GM18907 (cell line): ENCODE results near the gene GALNT12.
A peak's percentile ranks its signal among the peaks of the same experiment; 100 is the strongest.

Experiments
- ATAC-seq: cut with Tn5 transposase; IDR thresholded peaks from one replicate; pipeline ENCODE4 v1.9.1; 2021; ENCODE audit warnings: mild to moderate bottlenecking, moderate library complexity; ENCODE audit not compliant: unreplicated experiment

The GALNT12 gene

DNA sequence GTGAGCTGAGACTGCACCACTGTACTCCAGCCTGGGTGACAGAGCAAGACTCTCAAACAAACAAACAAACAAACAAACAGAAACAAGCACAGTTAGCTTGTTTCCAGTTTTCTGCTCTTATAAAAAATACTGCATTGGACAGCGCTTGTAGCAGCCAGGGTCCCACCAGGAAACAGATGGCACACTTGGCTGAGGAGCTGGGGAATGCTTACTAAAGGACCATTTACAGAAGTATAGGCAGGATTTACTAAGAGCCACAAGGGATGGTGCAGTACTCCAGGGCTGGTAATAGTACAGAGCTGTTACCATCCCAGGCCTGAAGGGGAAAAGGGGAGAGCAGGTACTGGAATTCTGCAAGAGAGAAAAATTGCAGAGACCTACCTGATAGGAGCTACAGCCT is 5.9 kb upstream of the GALNT12 start:
- no peak for ATAC-seq

DNA sequence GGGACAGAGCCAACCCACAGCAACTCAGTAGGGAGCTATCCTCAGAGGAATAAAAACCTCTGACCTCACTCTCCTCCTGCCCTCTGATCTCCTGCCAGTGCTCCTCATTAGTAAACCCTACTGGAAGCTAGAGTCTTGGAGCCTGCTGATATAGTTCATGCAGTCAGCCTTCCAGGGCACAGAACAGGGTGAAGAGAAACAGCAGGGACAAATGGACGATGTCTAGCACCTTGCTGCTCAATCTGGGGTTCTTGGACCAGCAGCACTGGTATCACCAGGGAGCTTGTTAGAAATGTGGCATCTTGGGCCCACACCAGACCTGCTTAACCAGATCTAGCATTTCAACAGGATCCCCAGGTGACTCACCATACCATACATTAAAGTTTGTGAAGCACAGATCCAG is 5.5 kb upstream of the GALNT12 start:
- ATAC-seq, result no peak

- ATAC-seq, result no peak
These were observed 3.4 kb upstream of the GALNT12 start for GRCh38 chr9:98804083-98804482.

- ATAC-seq, result no peak
These were observed 1.8 kb upstream of the GALNT12 start for GRCh38 chr9:98805506-98806272.

DNA sequence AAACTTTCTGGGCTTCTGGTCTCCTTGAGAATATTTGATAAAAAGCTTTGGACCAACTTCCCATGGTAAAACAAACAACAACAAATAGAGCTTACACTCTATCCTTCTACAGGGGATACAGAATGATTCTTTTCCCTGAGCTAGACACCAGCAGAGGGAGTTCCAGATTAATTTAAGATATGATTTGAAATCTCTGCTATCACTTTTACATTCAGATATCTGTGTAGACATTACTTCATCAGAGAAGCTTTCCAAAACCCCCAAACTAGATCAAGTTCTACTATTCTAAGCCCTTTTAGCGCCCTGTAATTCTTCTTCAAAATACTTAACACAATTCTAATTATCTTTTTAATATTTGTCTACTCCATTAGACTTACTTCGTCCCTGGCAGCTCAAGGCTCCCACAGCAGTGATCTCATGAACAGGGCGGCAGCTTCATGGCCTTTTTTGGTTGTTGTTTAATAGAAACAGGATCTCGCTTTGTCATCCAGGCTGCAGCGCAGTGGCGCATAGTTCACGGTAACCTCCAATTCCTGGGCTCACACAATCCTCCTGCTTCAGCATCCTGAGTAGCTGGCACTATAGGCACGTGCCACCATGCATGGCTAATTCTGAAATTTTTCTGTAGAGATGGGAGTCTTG is 955 bp upstream of the GALNT12 start:
- no peak for ATAC-seq

- ATAC-seq, result peak; percentile 37
These were observed 335 bp downstream of the GALNT12 start for GRCh38 chr9:98807814-98808195.

- no peak for ATAC-seq
These were observed 943 bp downstream of the GALNT12 start for GRCh38 chr9:98808411-98808815.

GRCh38 chr9:98808875-98809274 is 1.4 kb downstream of the GALNT12 start:
- no peak for ATAC-seq

DNA sequence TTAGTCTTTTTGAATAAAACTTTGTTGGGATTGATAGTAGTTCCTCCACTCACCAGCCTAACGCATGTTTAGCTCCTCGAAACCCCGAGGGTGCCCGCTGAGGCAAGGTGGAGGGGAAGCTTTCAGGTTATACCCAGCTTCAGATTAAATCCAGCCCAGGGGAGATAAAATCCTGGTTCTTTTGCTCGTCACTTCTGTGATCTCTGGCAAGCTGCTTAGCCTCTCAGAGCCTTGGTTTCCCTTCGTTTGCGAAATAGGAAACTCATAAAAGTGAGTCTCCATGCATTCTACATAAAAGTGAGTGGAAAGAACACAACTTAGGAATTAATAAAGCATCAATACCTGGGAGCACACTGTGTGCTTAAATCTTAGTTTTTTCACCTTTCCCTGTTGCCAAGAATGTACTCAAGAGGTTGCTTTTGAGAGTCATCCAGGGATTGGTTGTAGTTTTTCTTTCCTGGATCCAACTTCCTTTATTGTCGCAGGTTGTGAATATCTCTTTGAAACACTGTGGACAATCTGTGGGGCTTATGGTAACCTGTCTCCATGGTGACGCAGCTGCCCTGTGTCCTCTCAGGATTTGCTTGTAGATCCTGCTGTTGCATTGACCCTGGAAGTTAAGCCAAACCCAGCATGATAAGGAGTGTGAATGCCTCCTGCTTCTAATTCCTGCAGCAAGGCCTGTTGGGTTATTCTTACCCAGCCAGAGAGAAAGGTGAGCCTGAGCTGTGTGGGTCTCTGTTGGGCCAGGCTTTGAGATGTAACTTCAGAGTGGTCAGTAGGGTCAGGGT is 2.0 kb downstream of the GALNT12 start:
- no peak for ATAC-seq

- no peak for ATAC-seq
These were observed 2.8 kb downstream of the GALNT12 start for GRCh38 chr9:98810102-98810842.

- no peak for ATAC-seq
These were observed 3.7 kb downstream of the GALNT12 start for GRCh38 chr9:98811051-98811650.

GRCh38 chr9:98815391-98815951 is 8.0 kb downstream of the GALNT12 start:
- no peak for ATAC-seq

GRCh38 chr9:98818764-98819163 is 11.3 kb downstream of the GALNT12 start:
- ATAC-seq, result no peak

DNA sequence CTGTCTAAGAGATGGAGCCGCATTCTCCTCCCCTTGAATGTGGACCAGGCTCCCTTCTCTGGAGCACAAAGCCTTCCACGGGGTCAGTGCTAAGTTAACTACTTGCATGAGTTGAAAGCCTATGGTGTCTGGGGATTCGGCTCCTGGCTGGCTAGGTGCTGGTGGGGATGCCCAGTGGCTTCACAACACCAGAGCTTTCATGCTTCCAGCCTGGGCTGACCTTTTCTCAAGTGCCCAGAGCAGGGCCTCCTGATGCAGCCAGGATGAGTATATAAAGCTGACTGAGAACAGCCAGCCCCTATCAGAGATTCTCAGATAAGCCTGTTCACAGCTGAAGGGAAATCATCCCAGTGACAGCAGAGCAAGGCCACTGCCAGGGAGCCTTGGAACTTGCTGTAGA is 11.8 kb downstream of the GALNT12 start:
- no peak for ATAC-seq

GRCh38 chr9:98821831-98822230 is 14.4 kb downstream of the GALNT12 start:
- ATAC-seq, result no peak

GRCh38 chr9:98822661-98823060 is 15.2 kb downstream of the GALNT12 start:
- no peak for ATAC-seq

DNA sequence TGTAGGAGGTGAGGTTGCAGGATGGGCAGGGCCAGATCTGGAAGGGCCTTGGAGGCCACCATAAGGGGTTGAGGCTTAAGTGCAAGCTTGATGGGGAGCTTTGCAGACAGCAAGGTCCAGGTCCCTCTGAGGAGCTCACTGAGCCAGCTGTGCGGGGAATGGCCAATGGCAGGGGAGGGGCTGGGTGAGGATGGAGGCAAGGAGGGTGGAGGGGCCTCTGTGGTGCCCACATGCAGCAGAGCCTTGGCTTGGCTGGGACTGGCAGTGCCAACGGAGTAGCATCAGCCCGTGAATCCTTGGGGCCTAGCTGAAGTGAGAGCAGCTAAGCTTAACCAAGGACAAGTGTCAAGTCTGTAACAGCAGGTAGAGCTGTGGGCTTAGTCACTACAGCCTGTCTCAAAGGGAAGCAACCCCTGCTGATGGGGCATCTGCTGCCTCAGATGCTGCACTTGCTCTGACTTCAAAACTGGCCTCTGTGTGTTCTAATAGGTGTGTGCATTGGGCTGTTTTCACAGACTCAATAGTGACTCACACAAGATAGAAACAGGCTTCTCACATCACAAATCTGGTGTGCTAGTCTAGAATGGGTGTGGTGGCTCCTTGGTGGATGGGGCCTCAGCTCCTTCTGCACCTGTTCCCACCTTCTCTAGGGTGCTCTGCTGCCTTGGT is 16.3 kb downstream of the GALNT12 start:
- ATAC-seq, result no peak

GRCh38 chr9:98825414-98825813 is 17.9 kb downstream of the GALNT12 start:
- no peak for ATAC-seq

- ATAC-seq, result no peak
These were observed 19.2 kb downstream of the GALNT12 start for GRCh38 chr9:98826716-98827115.

- no peak for ATAC-seq
These were observed 22.3 kb downstream of the GALNT12 start for GRCh38 chr9:98829766-98830165.
